WTC11 (cell line): Measurements from ENCODE around the gene PHACTR3. TPM values are rescaled to one million over a fixed set of nuclear protein-coding genes. Genes with fewer than 3 reads are reported as not detected.

Source experiments
- ATAC-seq: fragments of 200-7000 bp; cut with Tn5 transposase; 2 replicates; pipeline ENCODE4 v1.10.0; 2021; ENCODE audit warnings: mild to moderate bottlenecking, moderate library complexity
- CTCF ChIA-PET: fragments of 300-600 bp; sonication (Branson Sonifier 250); formaldehyde crosslinking; loops from one replicate; lab custom pipeline; 2021; ENCODE audit warnings: antibody characterized with exemption; lab: Charles Lee
- POLR2A ChIA-PET: fragments of 350-600 bp; sonication (Branson Sonifier 250); formaldehyde crosslinking; loops from one replicate; lab custom pipeline; 2021; ENCODE audit warnings: antibody characterized with exemption; lab: Charles Lee
- DNase-seq: peaks from one replicate; pipeline ENCODE4 v3.0.0; 2021; ENCODE audit warnings: low spot score
- H3K27ac Mint-ChIP-seq: 2 replicates; pipeline ENCODE4 v1.8.0; 2021; ENCODE audit warnings: mixed read lengths
- H3K27me3 Mint-ChIP-seq: 2 replicates; pipeline ENCODE4 v1.8.0; 2021; ENCODE audit warnings: low read depth, mild to moderate bottlenecking, moderate library complexity, mixed read lengths
- H3K36me3 Mint-ChIP-seq: 2 replicates; pipeline ENCODE4 v1.8.0; 2021; ENCODE audit warnings: mixed read lengths
- H3K4me1 Mint-ChIP-seq: 2 replicates; pipeline ENCODE4 v1.8.0; 2022; ENCODE audit warnings: mixed read lengths
- H3K4me3 Mint-ChIP-seq: 2 replicates; pipeline ENCODE4 v1.8.0; 2021; ENCODE audit warnings: mild to moderate bottlenecking, moderate library complexity, mixed read lengths
- H3K9me3 Mint-ChIP-seq: 2 replicates; pipeline ENCODE4 v1.8.0; 2021; ENCODE audit warnings: mixed read lengths
- CBFB ChIP-seq: sonication (generic); formaldehyde crosslinking; IDR thresholded peaks from 2 replicates; pipeline ENCODE4 v1.8.1; 2022; ENCODE audit warnings: mild to moderate bottlenecking, low read depth, missing genetic modification reagents
- CREM ChIP-seq: sonication (generic); formaldehyde crosslinking; IDR thresholded peaks from 2 replicates; pipeline ENCODE4 v1.8.1; 2022; ENCODE audit warnings: mild to moderate bottlenecking, missing genetic modification reagents, moderate library complexity
- ESRRA ChIP-seq: sonication (generic); formaldehyde crosslinking; IDR thresholded peaks from 2 replicates; pipeline ENCODE4 v1.8.1; 2022; ENCODE audit warnings: mild to moderate bottlenecking, missing genetic modification reagents, borderline replicate concordance
- FOXP1 ChIP-seq: sonication (generic); formaldehyde crosslinking; IDR thresholded peaks from 2 replicates; pipeline ENCODE4 v1.8.0; 2022; ENCODE audit warnings: missing genetic modification reagents, mild to moderate bottlenecking, moderate library complexity, borderline replicate concordance
- GTF2I ChIP-seq: fragments of 250-450 bp; sonication (Bioruptor Pico); conservative IDR thresholded peaks from 2 replicates; pipeline ENCODE4 v1.4.0; 2021; ENCODE audit warnings: mild to moderate bottlenecking
- JUN ChIP-seq: sonication (generic); formaldehyde crosslinking; IDR thresholded peaks from 2 replicates; pipeline ENCODE4 v1.8.0; 2023; ENCODE audit warnings: mild to moderate bottlenecking, missing genetic modification reagents
- MXD4 ChIP-seq: fragments of 250-450 bp; sonication (Bioruptor Pico); IDR thresholded peaks from 2 replicates; pipeline ENCODE4 v1.8.0; 2021; ENCODE audit warnings: mild to moderate bottlenecking, moderate library complexity, borderline replicate concordance
- NFATC4 ChIP-seq: fragments of 250-450 bp; sonication (Bioruptor Pico); IDR thresholded peaks from 2 replicates; pipeline ENCODE4 v1.9.0; 2021; ENCODE audit warnings: mild to moderate bottlenecking
- NFE2L1 ChIP-seq: sonication (generic); formaldehyde crosslinking; IDR thresholded peaks from 2 replicates; pipeline ENCODE4 v1.8.1; 2023; ENCODE audit warnings: missing genetic modification reagents
- NFYB ChIP-seq: sonication (generic); formaldehyde crosslinking; conservative IDR thresholded peaks from 2 replicates; pipeline ENCODE4 v1.8.0; 2022; ENCODE audit warnings: low read depth, missing genetic modification reagents
- NR1H2 ChIP-seq: sonication (generic); formaldehyde crosslinking; IDR thresholded peaks from 2 replicates; pipeline ENCODE4 v1.9.0; 2021; ENCODE audit warnings: mild to moderate bottlenecking, moderate library complexity, missing genetic modification reagents
- NR3C1 ChIP-seq: sonication (generic); formaldehyde crosslinking; conservative IDR thresholded peaks from 2 replicates; pipeline ENCODE4 v1.8.1; 2023; ENCODE audit warnings: low read depth, mild to moderate bottlenecking, missing genetic modification reagents
- SMAD3 ChIP-seq: sonication (generic); formaldehyde crosslinking; IDR thresholded peaks from 2 replicates; pipeline ENCODE4 v1.8.0; 2022; ENCODE audit warnings: missing genetic modification reagents, mild to moderate bottlenecking, borderline replicate concordance
- SP1 ChIP-seq: sonication (generic); formaldehyde crosslinking; conservative IDR thresholded peaks from 2 replicates; pipeline ENCODE4 v1.8.1; 2022; ENCODE audit warnings: missing genetic modification reagents
- ZNF219 ChIP-seq: sonication (generic); formaldehyde crosslinking; IDR thresholded peaks from 2 replicates; pipeline ENCODE4 v1.8.0; 2023; ENCODE audit warnings: missing genetic modification reagents, mild to moderate bottlenecking, borderline replicate concordance
- ZNF423 ChIP-seq: fragments of 250-450 bp; sonication (Bioruptor Pico); IDR thresholded peaks from 2 replicates; pipeline ENCODE4 v2.1.2; 2022; ENCODE audit warnings: mild to moderate bottlenecking, moderate library complexity
- ZNF671 ChIP-seq: fragments of 250-450 bp; sonication (Bioruptor Pico); IDR thresholded peaks from 2 replicates; pipeline ENCODE4 v1.8.0; 2021; ENCODE audit warnings: mild to moderate bottlenecking
- total RNA-seq: library from RNA; stranded (reverse); gene quantifications from 3 replicates; pipeline ENCODE4 v1.2.3, GENCODE V29; 2021
- TF ChIP-seq, protein P1 (sequence below): sonication (generic); formaldehyde crosslinking; IDR thresholded peaks from 2 replicates; pipeline ENCODE4 v1.8.0; 2022; ENCODE audit warnings: mild to moderate bottlenecking, missing genetic modification reagents
- TF ChIP-seq, protein P2 (sequence below): sonication (generic); formaldehyde crosslinking; IDR thresholded peaks from 2 replicates; pipeline ENCODE4 v1.8.1; 2023; ENCODE audit warnings: mild to moderate bottlenecking, missing genetic modification reagents, moderate library complexity
- TF ChIP-seq, protein P3 (sequence below): sonication (generic); formaldehyde crosslinking; IDR thresholded peaks from 2 replicates; pipeline ENCODE4 v1.8.1; 2022; ENCODE audit warnings: low read depth, missing genetic modification reagents, borderline replicate concordance
- TF ChIP-seq, protein P4 (sequence below): fragments of 250-450 bp; sonication (Bioruptor Pico); IDR thresholded peaks from 2 replicates; pipeline ENCODE4 v1.9.0; 2021; ENCODE audit warnings: mild to moderate bottlenecking
- TF ChIP-seq, protein P5 (sequence below): sonication (generic); formaldehyde crosslinking; conservative IDR thresholded peaks from 2 replicates; pipeline ENCODE4 v1.8.1; 2022; ENCODE audit warnings: mild to moderate bottlenecking, missing genetic modification reagents
- TF ChIP-seq, protein P6 (sequence below): sonication (generic); formaldehyde crosslinking; IDR thresholded peaks from 2 replicates; pipeline ENCODE4 v1.8.1; 2022; ENCODE audit warnings: mild to moderate bottlenecking, moderate library complexity, missing genetic modification reagents

The PHACTR3 gene
- total RNA-seq, 1 experiment from 2014 or later, result 0.28 TPM

DNA sequence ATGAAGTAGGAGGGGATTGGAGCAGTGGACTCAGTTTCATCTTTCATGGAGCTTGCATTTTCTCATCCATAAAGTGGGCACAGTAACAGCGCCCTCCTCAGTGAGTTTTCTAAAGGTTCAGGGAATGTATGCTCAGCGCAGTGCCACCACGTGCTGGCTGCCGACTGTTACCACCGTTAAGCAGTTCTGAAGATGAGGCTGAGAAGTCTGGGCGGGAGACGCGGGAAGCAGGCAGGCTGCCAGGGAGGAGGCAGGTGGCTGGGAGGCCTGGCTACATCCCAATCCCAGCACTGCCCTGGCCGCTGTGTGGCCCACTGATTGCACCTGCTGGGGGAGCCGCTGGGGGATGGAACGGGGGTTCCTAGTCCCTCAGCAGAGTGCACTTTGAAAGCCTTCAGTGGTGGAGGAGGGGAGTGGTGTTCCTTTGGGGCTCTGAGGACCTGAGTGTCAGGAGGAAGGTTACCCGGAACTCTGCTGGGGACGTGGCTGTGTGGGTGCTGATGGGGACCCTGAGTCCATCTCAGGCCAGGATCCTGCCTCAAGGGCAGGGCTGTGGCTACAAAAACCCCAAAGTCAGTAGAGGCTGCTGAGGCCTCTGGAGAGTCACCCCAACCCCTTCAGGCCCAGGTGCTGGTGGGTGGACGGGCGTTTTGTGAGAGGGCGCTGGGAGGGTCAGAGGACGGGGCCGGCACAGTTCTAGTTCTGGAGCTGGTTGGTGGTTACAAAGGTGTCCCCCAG, 28.0 kb upstream of the PHACTR3 start:
- H3K9me3 Mint-ChIP-seq, result no peaks in the 10 kb centered on the region
- H3K4me3 Mint-ChIP-seq, result peak overlapping the region; percentile 44
- ATAC-seq (peak; percentile 21; the same call in 1 of the 2 replicates), DNase-seq (peak; percentile 24)
- TF ChIP-seq, protein P1, sequence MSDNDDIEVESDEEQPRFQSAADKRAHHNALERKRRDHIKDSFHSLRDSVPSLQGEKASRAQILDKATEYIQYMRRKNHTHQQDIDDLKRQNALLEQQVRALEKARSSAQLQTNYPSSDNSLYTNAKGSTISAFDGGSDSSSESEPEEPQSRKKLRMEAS (CRISPR knock-in tag), result peak; percentile 75; the same call in 1 of the 2 replicates
- 0 out of 2 replicates have a peak, but pooled peaks have one; percentile 26 for TF ChIP-seq FOXP1 (CRISPR knock-in tag)
- TF ChIP-seq, protein P2, sequence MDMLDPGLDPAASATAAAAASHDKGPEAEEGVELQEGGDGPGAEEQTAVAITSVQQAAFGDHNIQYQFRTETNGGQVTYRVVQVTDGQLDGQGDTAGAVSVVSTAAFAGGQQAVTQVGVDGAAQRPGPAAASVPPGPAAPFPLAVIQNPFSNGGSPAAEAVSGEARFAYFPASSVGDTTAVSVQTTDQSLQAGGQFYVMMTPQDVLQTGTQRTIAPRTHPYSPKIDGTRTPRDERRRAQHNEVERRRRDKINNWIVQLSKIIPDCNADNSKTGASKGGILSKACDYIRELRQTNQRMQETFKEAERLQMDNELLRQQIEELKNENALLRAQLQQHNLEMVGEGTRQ, result peak; percentile 16; the same call in 1 of the 2 replicates
- no peak for TF ChIP-seq NFYB
- no peak for TF ChIP-seq NR1H2
- TF ChIP-seq, protein P3, sequence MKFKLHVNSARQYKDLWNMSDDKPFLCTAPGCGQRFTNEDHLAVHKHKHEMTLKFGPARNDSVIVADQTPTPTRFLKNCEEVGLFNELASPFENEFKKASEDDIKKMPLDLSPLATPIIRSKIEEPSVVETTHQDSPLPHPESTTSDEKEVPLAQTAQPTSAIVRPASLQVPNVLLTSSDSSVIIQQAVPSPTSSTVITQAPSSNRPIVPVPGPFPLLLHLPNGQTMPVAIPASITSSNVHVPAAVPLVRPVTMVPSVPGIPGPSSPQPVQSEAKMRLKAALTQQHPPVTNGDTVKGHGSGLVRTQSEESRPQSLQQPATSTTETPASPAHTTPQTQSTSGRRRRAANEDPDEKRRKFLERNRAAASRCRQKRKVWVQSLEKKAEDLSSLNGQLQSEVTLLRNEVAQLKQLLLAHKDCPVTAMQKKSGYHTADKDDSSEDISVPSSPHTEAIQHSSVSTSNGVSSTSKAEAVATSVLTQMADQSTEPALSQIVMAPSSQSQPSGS (CRISPR knock-in tag), result no peak
- TF ChIP-seq, protein P4, sequence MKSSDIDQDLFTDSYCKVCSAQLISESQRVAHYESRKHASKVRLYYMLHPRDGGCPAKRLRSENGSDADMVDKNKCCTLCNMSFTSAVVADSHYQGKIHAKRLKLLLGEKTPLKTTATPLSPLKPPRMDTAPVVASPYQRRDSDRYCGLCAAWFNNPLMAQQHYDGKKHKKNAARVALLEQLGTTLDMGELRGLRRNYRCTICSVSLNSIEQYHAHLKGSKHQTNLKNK (CRISPR knock-in tag), result no peak
- TF ChIP-seq SP1 (CRISPR knock-in tag), result no peak
- TF ChIP-seq, protein P5, sequence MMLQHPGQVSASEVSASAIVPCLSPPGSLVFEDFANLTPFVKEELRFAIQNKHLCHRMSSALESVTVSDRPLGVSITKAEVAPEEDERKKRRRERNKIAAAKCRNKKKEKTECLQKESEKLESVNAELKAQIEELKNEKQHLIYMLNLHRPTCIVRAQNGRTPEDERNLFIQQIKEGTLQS, result no peak
- H3K27me3 Mint-ChIP-seq, result peaks cover 91% of the 10 kb centered on the region
- no peak overlapping the region for H3K27ac Mint-ChIP-seq
- no peaks in the 10 kb centered on the region for H3K36me3 Mint-ChIP-seq
- peaks cover 8% of the 10 kb centered on the region for H3K4me1 Mint-ChIP-seq
- ChIA-PET CTCF (interaction anchor here (0.6 to 1.0 kb wide), 3 partner anchors 8 to 25 kb away, joined by 3 read pairs; no protein-coding TSS in a partner anchor), POLR2A (no interaction called here)

DNA sequence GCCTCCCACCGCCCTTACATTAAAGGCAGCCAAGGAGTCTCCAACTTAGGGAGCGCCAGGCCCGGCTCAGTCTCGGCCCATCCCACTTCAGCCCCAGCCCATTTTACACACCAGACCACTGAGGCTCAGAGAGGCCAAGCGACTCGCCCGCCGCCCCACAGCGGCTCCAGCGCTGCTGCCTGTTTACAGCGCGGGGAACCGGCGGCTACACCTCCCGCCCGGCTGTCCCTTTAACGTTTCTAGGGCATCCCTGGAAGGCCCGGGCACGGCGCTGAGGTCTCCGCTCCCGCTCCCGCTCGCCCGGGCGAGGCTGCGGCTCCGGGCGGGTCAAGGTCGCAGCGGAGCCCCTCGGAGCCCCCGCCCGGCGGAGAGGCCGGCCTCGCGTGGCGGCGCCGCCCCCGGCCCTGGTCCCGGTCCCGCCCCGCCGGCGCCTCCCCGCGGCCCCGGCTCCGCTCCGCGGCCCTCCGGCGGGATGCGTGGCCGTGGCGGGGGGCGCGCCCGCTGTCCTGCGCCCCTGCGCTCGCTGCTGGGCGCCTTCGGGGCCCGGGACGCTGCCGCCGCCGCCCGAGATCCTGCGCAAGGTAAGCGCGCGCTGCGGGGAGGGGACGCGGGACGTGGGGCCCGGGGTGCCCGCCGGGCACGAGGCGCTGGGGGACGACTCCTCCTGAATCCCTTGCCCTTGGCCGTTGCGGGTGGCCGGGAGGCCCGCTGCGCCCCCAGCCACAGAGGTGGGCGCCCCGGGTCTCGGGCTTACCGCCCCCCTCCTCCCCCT, 27.1 kb upstream of the PHACTR3 start:
- TF ChIP-seq ESRRA (CRISPR knock-in tag) (0 out of 2 replicates have a peak, but pooled peaks have one; percentile 7), GTF2I (CRISPR knock-in tag) (peak; percentile 65; the same call in 1 of the 2 replicates), NFE2L1 (CRISPR knock-in tag) (no peak), ZNF671 (CRISPR knock-in tag) (no peak)
- ATAC-seq, result peak; percentile 41
- no peak overlapping the region for H3K27ac Mint-ChIP-seq
- ChIA-PET CTCF (no interaction called here), POLR2A (no interaction called here)
- H3K4me3 Mint-ChIP-seq, result peak overlapping the region; percentile 54
- no peak for DNase-seq
- H3K36me3 Mint-ChIP-seq, result no peaks in the 10 kb centered on the region
- peaks cover 90% of the 10 kb centered on the region for H3K27me3 Mint-ChIP-seq
- peaks cover 4% of the 10 kb centered on the region for H3K4me1 Mint-ChIP-seq
- H3K9me3 Mint-ChIP-seq, result no peaks in the 10 kb centered on the region

DNA sequence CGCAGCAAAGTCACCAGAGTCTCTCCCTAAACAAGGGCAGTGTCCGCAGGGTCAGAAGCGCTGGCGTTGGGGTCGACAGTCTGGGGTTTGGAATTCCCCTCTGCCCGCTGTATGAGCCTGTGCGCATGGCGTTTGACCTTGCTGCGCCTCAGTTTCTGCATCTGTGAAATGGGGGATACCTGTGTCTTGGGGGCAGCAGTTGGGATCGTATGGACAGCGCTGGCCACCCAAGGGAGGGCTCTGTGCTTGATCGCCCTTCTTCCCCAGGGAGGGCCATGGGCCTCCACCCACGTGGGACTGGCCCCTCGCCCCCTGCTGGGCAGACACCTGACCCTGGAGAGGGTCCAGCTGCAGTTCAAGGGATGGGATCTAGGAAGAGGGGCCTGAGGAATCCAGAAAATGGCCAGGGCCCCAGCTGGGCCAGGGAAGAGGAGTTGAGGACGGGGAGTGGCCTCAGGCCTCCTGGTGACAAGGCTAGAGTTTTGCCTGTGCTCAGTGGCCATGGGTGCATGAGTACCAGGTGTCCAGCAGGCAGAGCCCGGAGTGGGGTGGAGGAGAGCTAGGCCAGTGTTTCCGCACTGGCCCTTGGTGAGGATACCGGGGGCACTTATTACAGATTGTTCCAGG, 26.4 kb upstream of the PHACTR3 start:
- no peaks in the 10 kb centered on the region for H3K36me3 Mint-ChIP-seq
- peak overlapping the region; percentile 54 for H3K4me3 Mint-ChIP-seq
- H3K27me3 Mint-ChIP-seq, result peaks cover 92% of the 10 kb centered on the region
- peaks cover 4% of the 10 kb centered on the region; the same call in 1 of the 2 replicates for H3K4me1 Mint-ChIP-seq
- CTCF ChIA-PET, result interaction anchor here (1.0 to 2.8 kb wide), 2 partner anchors 17 to 170 kb away, joined by 3 to 14 read pairs; no protein-coding TSS in a partner anchor
- POLR2A ChIA-PET, result no interaction called here
- no peaks in the 10 kb centered on the region for H3K9me3 Mint-ChIP-seq
- no peak; the same call in 1 of the 2 replicates for ATAC-seq
- H3K27ac Mint-ChIP-seq, result no peak overlapping the region
- no peak for DNase-seq
- no peak for TF ChIP-seq ZNF423 (CRISPR knock-in tag)
- TF ChIP-seq NFATC4, result no peak
- TF ChIP-seq, protein P2, result no peak
- TF ChIP-seq, protein P6, sequence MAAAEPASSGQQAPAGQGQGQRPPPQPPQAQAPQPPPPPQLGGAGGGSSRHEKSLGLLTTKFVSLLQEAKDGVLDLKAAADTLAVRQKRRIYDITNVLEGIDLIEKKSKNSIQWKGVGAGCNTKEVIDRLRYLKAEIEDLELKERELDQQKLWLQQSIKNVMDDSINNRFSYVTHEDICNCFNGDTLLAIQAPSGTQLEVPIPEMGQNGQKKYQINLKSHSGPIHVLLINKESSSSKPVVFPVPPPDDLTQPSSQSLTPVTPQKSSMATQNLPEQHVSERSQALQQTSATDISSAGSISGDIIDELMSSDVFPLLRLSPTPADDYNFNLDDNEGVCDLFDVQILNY (CRISPR knock-in tag), result 0 out of 2 replicates have a peak, but pooled peaks have one; percentile 17
- no peak for TF ChIP-seq NR3C1 (CRISPR knock-in tag)
- TF ChIP-seq JUN (CRISPR knock-in tag), result no peak
- TF ChIP-seq, protein P4 (CRISPR knock-in tag), result no peak
- TF ChIP-seq CBFB (CRISPR knock-in tag), result no peak
- 0 out of 2 replicates have a peak, but pooled peaks have one; percentile 15 for TF ChIP-seq ESRRA (CRISPR knock-in tag)
- TF ChIP-seq CREM (CRISPR knock-in tag), result no peak
- TF ChIP-seq NFYB, result no peak
- TF ChIP-seq ZNF219 (CRISPR knock-in tag), result no peak
- TF ChIP-seq MXD4 (CRISPR knock-in tag), result no peak
- no peak for TF ChIP-seq SMAD3 (CRISPR knock-in tag)
